ENCODE data around the gene ACACB.

- TF ChIP-seq CTCF (conservative IDR thresholded peaks at IDR 0.05; ENCODE audit: low read depth in 2 of 2) (no peak), JUNB (IDR thresholded peaks at IDR 0.05; ENCODE audit: unreplicated experiment) (no peak), POLR2AphosphoS5 (IDR thresholded peaks at IDR 0.05; ENCODE audit: low read depth) (no peak)
Observed at GRCh38 chr12:109139791-109140190, 23.4 kb downstream of the ACACB start.

Measured in GM23338 (cell line).